Choroid plexus epithelial cell (primary cell): ENCODE results near the gene HECW1.

Source experiments
- DNase-seq: peaks from one replicate; pipeline ENCODE4 v3.0.0-alpha.2; 2010; ENCODE audit warnings: low read depth
- H3K4me3 ChIP-seq: 2 replicates; pipeline ENCODE4 v1.5.1; 2011; ENCODE audit warnings: low read depth, mild to moderate bottlenecking, control low read depth, low read length, moderate library complexity
- TF ChIP-seq, protein P1 (sequence below): conservative IDR thresholded peaks from 2 replicates; pipeline ENCODE4 v1.5.1; 2011; ENCODE audit warnings: low read depth, mild to moderate bottlenecking, control low read depth, inconsistent platforms, low read length, moderate library complexity

The HECW1 gene

DNA sequence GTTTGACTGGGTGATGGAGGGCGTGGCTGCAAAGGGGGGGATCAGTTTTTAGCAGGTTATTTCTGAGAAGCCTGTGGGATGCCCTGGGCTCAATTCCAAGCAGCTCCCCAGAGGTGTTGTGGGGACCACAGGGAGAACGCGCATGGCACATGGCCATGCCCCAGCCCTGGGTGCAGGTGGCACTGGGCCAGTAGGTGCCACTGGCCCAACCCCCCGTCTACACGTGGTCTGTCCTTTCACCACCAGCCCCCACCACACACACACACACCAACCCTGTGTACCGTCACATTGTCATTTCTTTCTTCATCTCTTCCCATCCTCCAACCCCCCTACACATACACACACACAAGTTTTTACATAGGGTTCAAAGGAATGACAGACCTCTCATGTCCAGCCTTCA is 355.4 kb downstream of the HECW1 start:
- TF ChIP-seq, protein P1, sequence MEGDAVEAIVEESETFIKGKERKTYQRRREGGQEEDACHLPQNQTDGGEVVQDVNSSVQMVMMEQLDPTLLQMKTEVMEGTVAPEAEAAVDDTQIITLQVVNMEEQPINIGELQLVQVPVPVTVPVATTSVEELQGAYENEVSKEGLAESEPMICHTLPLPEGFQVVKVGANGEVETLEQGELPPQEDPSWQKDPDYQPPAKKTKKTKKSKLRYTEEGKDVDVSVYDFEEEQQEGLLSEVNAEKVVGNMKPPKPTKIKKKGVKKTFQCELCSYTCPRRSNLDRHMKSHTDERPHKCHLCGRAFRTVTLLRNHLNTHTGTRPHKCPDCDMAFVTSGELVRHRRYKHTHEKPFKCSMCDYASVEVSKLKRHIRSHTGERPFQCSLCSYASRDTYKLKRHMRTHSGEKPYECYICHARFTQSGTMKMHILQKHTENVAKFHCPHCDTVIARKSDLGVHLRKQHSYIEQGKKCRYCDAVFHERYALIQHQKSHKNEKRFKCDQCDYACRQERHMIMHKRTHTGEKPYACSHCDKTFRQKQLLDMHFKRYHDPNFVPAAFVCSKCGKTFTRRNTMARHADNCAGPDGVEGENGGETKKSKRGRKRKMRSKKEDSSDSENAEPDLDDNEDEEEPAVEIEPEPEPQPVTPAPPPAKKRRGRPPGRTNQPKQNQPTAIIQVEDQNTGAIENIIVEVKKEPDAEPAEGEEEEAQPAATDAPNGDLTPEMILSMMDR, result no peak
- no peak for DNase-seq
- H3K4me3 ChIP-seq, result no peak overlapping the region

DNA sequence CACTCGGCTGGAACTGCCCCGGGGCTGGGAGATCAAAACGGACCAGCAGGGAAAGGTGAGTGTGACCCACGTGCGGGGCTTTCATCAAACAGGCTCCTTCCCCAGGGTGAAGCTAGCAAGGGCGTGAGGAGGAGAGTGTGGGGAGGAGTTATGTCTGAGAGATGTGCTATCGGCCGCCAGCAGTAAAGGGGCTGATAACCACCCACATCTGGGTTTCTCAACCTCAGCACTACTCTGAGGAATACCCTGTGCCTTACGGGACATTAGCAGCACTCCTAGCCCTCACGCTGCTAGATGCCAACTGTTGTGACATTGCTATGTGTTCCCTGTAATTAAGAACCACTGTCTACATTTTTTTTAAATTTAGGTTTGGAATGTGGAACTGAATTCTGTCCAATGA is 356.6 kb downstream of the HECW1 start:
- TF ChIP-seq, protein P1, result no peak
- no peak for DNase-seq
- no peak overlapping the region for H3K4me3 ChIP-seq

DNA sequence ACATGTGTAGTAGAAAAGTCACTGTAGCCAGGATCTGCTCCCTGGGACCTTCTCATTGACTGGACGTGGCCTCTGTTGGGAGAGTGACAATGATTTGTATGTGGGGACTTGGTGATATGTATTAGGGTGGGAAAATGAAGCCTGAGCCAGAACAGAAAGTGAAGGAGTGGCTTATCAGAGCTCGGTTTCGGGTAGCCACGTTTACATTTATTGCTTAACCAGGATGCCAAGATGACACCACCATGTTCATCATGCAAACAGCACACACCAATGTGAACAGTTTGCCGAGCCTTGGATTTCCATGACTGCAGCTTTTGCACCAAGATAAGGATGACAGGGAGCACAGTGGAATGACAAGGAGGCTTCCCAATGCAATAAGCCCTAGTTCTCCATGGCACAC is 357.7 kb downstream of the HECW1 start:
- DNase-seq, result no peak
- TF ChIP-seq, protein P1, result no peak
- H3K4me3 ChIP-seq, result no peak overlapping the region

DNA sequence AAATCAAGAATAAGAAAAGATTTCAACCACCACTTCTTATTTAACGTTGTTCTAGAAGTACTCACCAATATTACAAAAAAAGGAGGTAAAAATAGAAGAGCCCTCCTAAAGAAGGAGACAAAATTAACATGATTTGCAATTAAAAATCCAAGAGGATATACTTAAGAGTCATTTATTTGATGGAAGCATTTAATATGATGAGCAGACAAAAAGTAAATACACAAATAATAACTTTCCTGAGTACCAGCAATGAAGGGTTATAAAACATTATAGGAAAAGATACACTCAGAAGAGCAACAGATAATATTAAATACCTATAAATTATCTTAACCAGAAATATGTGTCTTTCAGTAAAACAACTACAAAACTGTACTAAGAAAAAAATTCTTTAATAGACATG is 363.5 kb downstream of the HECW1 start:
- no peak for DNase-seq
- TF ChIP-seq, protein P1, result no peak
- H3K4me3 ChIP-seq, result no peak overlapping the region

DNA sequence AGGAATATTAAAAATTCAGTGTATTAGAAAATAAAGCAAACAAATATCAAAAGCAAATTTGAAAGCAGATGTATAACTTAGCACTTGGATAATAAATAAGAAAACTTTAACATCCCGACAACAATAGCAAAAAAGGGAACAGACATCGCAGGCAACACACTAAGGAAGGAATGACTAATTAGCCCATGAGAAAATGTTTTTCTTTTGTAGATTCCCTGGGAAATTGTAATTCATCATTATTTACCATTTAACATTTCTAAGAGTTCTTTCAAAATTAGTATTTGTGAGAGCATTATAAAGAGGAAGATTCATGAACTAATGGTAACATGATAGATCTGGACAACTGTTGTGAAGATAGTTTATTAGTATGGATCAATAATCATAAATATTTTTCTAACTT is 364.4 kb downstream of the HECW1 start:
- TF ChIP-seq, protein P1, result no peak
- H3K4me3 ChIP-seq, result no peak overlapping the region
- no peak for DNase-seq

DNA sequence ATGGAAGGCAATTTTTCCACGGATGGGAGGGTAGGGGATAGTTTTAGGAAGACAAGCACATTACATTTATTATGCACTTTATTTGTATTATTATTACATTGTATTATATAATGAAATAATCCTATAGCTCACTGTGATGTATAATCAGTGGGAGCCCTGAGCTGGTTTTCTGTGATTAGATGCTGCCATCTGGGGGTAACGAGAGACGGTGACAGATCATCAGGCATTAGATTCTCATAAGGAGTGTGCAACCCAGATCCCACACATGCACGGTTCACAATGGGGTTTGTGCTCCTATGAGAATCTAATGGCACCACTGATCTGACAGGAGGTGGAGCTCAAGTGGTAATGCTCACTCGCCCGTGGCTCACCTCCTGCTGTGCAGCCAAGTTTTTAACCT is 366.6 kb downstream of the HECW1 start:
- TF ChIP-seq, protein P1, result peak; percentile 24
- H3K4me3 ChIP-seq, result no peak overlapping the region
- DNase-seq, result no peak

DNA sequence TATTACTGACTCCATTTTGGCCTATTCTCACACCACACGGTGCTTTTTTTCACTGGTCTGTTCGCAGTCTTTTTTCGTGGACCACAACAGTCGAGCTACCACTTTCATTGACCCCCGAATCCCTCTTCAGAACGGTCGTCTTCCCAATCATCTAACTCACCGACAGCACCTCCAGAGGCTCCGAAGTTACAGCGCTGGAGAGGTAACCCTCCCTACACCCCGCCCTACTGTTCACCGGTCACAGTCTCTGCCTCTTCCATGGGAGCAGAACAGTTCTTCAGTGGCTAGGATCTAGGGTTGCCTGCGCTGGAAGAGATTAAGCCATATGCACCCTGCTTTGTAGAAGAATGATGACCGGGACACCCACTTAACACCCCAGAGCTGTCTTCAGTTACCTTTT is 367.1 kb downstream of the HECW1 start:
- no peak overlapping the region for H3K4me3 ChIP-seq
- no peak for DNase-seq
- TF ChIP-seq, protein P1, result no peak
